Endothelial cell of umbilical vein (primary cell): Measurements from ENCODE around the gene CELA3A.
"Not testable (repeated sequence)": the region's sequence is repeated elsewhere in the genome, so short reads cannot be mapped to it uniquely, and the experiment has no call there.

ENCODE experiments used
- EZH2 ChIP-seq: IDR thresholded peaks from 2 replicates; pipeline ENCODE4 v1.6.1; 2012; ENCODE audit warnings: borderline replicate concordance, low read depth, mild to moderate bottlenecking, moderate library complexity, low read length, inconsistent platforms; ENCODE audit not compliant: severe bottlenecking
- JUN ChIP-seq: IDR thresholded peaks from 2 replicates; pipeline ENCODE4 v1.6.1; 2011; ENCODE audit warnings: borderline replicate concordance, low read depth; ENCODE audit not compliant: insufficient read length, insufficient read depth
- MYC ChIP-seq: IDR thresholded peaks from one replicate; pipeline ENCODE4 v1.6.1; 2011; ENCODE audit warnings: mild to moderate bottlenecking, low read depth, low read length
- POLR2A ChIP-seq: IDR thresholded peaks from 2 replicates; pipeline ENCODE4 v1.6.1; 2012; ENCODE audit warnings: low read depth, mild to moderate bottlenecking, control low read depth, low read length
- POLR2AphosphoS5 ChIP-seq: IDR thresholded peaks from 2 replicates; pipeline ENCODE4 v1.6.1; 2012; ENCODE audit warnings: low read depth, mild to moderate bottlenecking, control low read depth, low read length, moderate library complexity; ENCODE audit not compliant: insufficient read depth
- TF ChIP-seq, protein P1 (sequence below), 2 donors: IDR thresholded peaks; 1 replicate in 1 of 2; 2 replicates in 1 of 2; pipeline ENCODE4 v1.5.1; 2011; ENCODE audit warnings: low read length in 2 of 2, mild to moderate bottlenecking in 2 of 2, moderate library complexity in 2 of 2, control low read depth in 1 of 2, inconsistent platforms in 1 of 2, low read depth in 1 of 2; ENCODE audit not compliant: insufficient read depth in 1 of 2; ENCODE audit errors: extremely low read depth in 1 of 2

DNA sequence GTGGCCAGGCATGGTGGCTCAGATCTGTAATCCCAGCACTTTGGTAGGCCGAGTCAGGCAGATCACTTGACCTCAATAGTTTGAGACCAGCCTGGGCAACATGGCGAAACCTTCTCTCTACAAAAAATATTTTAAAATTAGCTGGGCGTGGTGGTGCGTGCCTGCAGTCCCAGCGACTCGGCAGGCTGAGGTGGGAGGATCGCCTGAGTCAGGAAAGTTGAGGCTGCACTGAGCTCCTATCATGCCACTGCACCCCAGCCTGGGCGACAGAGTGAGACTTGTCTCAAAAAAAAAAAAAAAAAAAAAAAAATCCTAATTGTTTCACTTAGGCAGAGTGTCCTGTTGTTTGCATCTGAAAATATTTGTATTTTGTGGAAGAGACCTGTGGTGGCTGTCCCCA is 6.7 kb upstream of the CELA3A start:
- TF ChIP-seq, protein P1, sequence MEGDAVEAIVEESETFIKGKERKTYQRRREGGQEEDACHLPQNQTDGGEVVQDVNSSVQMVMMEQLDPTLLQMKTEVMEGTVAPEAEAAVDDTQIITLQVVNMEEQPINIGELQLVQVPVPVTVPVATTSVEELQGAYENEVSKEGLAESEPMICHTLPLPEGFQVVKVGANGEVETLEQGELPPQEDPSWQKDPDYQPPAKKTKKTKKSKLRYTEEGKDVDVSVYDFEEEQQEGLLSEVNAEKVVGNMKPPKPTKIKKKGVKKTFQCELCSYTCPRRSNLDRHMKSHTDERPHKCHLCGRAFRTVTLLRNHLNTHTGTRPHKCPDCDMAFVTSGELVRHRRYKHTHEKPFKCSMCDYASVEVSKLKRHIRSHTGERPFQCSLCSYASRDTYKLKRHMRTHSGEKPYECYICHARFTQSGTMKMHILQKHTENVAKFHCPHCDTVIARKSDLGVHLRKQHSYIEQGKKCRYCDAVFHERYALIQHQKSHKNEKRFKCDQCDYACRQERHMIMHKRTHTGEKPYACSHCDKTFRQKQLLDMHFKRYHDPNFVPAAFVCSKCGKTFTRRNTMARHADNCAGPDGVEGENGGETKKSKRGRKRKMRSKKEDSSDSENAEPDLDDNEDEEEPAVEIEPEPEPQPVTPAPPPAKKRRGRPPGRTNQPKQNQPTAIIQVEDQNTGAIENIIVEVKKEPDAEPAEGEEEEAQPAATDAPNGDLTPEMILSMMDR (IDR thresholded peaks at IDR 0.05; ENCODE audit: extremely low read depth in 1 of 2, insufficient read depth in 1 of 2, low read depth in 1 of 2, low read length in 2 of 2): not testable (repeated sequence)
- not testable (repeated sequence) for TF ChIP-seq POLR2AphosphoS5, POLR2A, EZH2, JUN, MYC
